ENCODE data around the gene TSHZ2.
"Not testable (repeated sequence)": the region's sequence is repeated elsewhere in the genome, so short reads cannot be mapped to it uniquely, and the experiment has no call there.

Gene TSHZ2

GRCh38 chr20:53517146-53517545 lies 545.0 kb downstream of the TSHZ2 start:
- POLR2A ChIA-PET, result no interaction called here
- no peak for DNase-seq (ENCODE audit: extremely low spot score)
- CTCF ChIA-PET, result no interaction called here
- TF ChIP-seq TARDBP (IDR thresholded peaks at IDR 0.05), result no peak

GRCh38 chr20:53521421-53521820 lies 549.3 kb downstream of the TSHZ2 start:
- POLR2A ChIA-PET; DNase-seq (ENCODE audit: extremely low spot score); CTCF ChIA-PET: not testable (repeated sequence)

GRCh38 chr20:53522026-53522425 lies 549.9 kb downstream of the TSHZ2 start:
- no peak for DNase-seq (ENCODE audit: extremely low spot score)
- ChIA-PET CTCF (no interaction called here), POLR2A (no interaction called here)
- TF ChIP-seq FOXK2 (IDR thresholded peaks at IDR 0.05) (no peak), ARNT (IDR thresholded peaks at IDR 0.05) (no peak), L3MBTL2 (conservative IDR thresholded peaks at IDR 0.05) (no peak), LEF1 (IDR thresholded peaks at IDR 0.05; ENCODE audit: borderline replicate concordance) (no peak), SUZ12 (IDR thresholded peaks at IDR 0.05) (no peak), HDGF (IDR thresholded peaks at IDR 0.05; ENCODE audit: borderline replicate concordance) (no peak), ELF4 (IDR thresholded peaks at IDR 0.05) (no peak), FOXM1 (IDR thresholded peaks at IDR 0.05; ENCODE audit: borderline replicate concordance) (no peak), NFRKB (IDR thresholded peaks at IDR 0.05) (no peak), TARDBP (IDR thresholded peaks at IDR 0.05) (no peak), SP1 (IDR thresholded peaks at IDR 0.05) (no peak), BHLHE40 (IDR thresholded peaks at IDR 0.05; ENCODE audit: borderline replicate concordance) (no peak), CTBP1 (IDR thresholded peaks at IDR 0.05; ENCODE audit: borderline replicate concordance) (no peak), ZNF384 (IDR thresholded peaks at IDR 0.05) (no peak), FOXA1 (IDR thresholded peaks at IDR 0.05) (no peak), PKNOX1 (IDR thresholded peaks at IDR 0.05) (no peak)

GRCh38 chr20:53522696-53523095 lies 550.5 kb downstream of the TSHZ2 start:
- no peak for DNase-seq (ENCODE audit: extremely low spot score)
- ChIA-PET CTCF (no interaction called here), POLR2A (no interaction called here)
- TF ChIP-seq LEF1 (IDR thresholded peaks at IDR 0.05; ENCODE audit: borderline replicate concordance), result no peak
- TF ChIP-seq FOXM1 (IDR thresholded peaks at IDR 0.05; ENCODE audit: borderline replicate concordance), result no peak
- TF ChIP-seq CTBP1 (IDR thresholded peaks at IDR 0.05; ENCODE audit: borderline replicate concordance), result no peak
- no peak for TF ChIP-seq SUZ12 (IDR thresholded peaks at IDR 0.05)
- TF ChIP-seq PKNOX1 (IDR thresholded peaks at IDR 0.05), result no peak
- TF ChIP-seq TARDBP (IDR thresholded peaks at IDR 0.05), result no peak
- TF ChIP-seq FOXA1 (IDR thresholded peaks at IDR 0.05), result no peak
- no peak for TF ChIP-seq HDGF (IDR thresholded peaks at IDR 0.05; ENCODE audit: borderline replicate concordance)
- no peak for TF ChIP-seq ARNT (IDR thresholded peaks at IDR 0.05)
- TF ChIP-seq ZNF384 (IDR thresholded peaks at IDR 0.05), result no peak
- no peak for TF ChIP-seq L3MBTL2 (conservative IDR thresholded peaks at IDR 0.05)
- no peak for TF ChIP-seq NFRKB (IDR thresholded peaks at IDR 0.05)
- no peak for TF ChIP-seq FOXK2 (IDR thresholded peaks at IDR 0.05)
- no peak for TF ChIP-seq BHLHE40 (IDR thresholded peaks at IDR 0.05; ENCODE audit: borderline replicate concordance)
- no peak for TF ChIP-seq SP1 (IDR thresholded peaks at IDR 0.05)
- no peak for TF ChIP-seq ELF4 (IDR thresholded peaks at IDR 0.05)

- CTCF ChIA-PET; POLR2A ChIA-PET; DNase-seq (ENCODE audit: extremely low spot score): not testable (repeated sequence)
These were observed 551.5 kb downstream of the TSHZ2 start for GRCh38 chr20:53523615-53524014.

- no peak for DNase-seq (ENCODE audit: extremely low spot score)
- ChIA-PET CTCF (no interaction called here), POLR2A (no interaction called here)
- TF ChIP-seq SP1 (IDR thresholded peaks at IDR 0.05), result no peak
- TF ChIP-seq ELF4 (IDR thresholded peaks at IDR 0.05), result no peak
- TF ChIP-seq ARNT (IDR thresholded peaks at IDR 0.05), result no peak
- TF ChIP-seq ZNF384 (IDR thresholded peaks at IDR 0.05), result no peak
- TF ChIP-seq NFRKB (IDR thresholded peaks at IDR 0.05), result no peak
- no peak for TF ChIP-seq FOXA1 (IDR thresholded peaks at IDR 0.05)
- no peak for TF ChIP-seq PKNOX1 (IDR thresholded peaks at IDR 0.05)
- TF ChIP-seq LEF1 (IDR thresholded peaks at IDR 0.05; ENCODE audit: borderline replicate concordance), result no peak
- no peak for TF ChIP-seq FOXM1 (IDR thresholded peaks at IDR 0.05; ENCODE audit: borderline replicate concordance)
- no peak for TF ChIP-seq BHLHE40 (IDR thresholded peaks at IDR 0.05; ENCODE audit: borderline replicate concordance)
- TF ChIP-seq FOXK2 (IDR thresholded peaks at IDR 0.05), result no peak
- TF ChIP-seq CTBP1 (IDR thresholded peaks at IDR 0.05; ENCODE audit: borderline replicate concordance), result no peak
- no peak for TF ChIP-seq HDGF (IDR thresholded peaks at IDR 0.05; ENCODE audit: borderline replicate concordance)
- TF ChIP-seq L3MBTL2 (conservative IDR thresholded peaks at IDR 0.05), result no peak
- no peak for TF ChIP-seq TARDBP (IDR thresholded peaks at IDR 0.05)
- TF ChIP-seq SUZ12 (IDR thresholded peaks at IDR 0.05), result no peak
These were observed 552.6 kb downstream of the TSHZ2 start for GRCh38 chr20:53524589-53525312.

GRCh38 chr20:53527196-53527595 lies 555.0 kb downstream of the TSHZ2 start:
- TF ChIP-seq CTBP1 (IDR thresholded peaks at IDR 0.05; ENCODE audit: borderline replicate concordance) (no peak), L3MBTL2 (conservative IDR thresholded peaks at IDR 0.05) (no peak), ZNF384 (IDR thresholded peaks at IDR 0.05) (no peak), SUZ12 (IDR thresholded peaks at IDR 0.05) (no peak), PKNOX1 (IDR thresholded peaks at IDR 0.05) (no peak), ELF4 (IDR thresholded peaks at IDR 0.05) (no peak), FOXK2 (IDR thresholded peaks at IDR 0.05) (no peak), SP1 (IDR thresholded peaks at IDR 0.05) (no peak), TARDBP (IDR thresholded peaks at IDR 0.05) (no peak), LEF1 (IDR thresholded peaks at IDR 0.05; ENCODE audit: borderline replicate concordance) (no peak), FOXM1 (IDR thresholded peaks at IDR 0.05; ENCODE audit: borderline replicate concordance) (no peak), ARNT (IDR thresholded peaks at IDR 0.05) (no peak), NFRKB (IDR thresholded peaks at IDR 0.05) (no peak), BHLHE40 (IDR thresholded peaks at IDR 0.05; ENCODE audit: borderline replicate concordance) (no peak), FOXA1 (IDR thresholded peaks at IDR 0.05) (no peak), HDGF (IDR thresholded peaks at IDR 0.05; ENCODE audit: borderline replicate concordance) (no peak)
- ChIA-PET CTCF (no interaction called here), POLR2A (no interaction called here)
- DNase-seq (ENCODE audit: extremely low spot score), result no peak

Data from HEK293T (cell line).